GM23338 (cell line): ENCODE data around the gene ANKRD40CL.

Experiments
- EZH2 ChIP-seq: fragments of 200-600 bp; sonication (generic); IDR thresholded peaks from one replicate; pipeline ENCODE4 v1.8.0; 2017; ENCODE audit warnings: antibody characterized with exemption, mild to moderate bottlenecking, low read depth; ENCODE audit not compliant: unreplicated experiment
- EZH2phosphoT487 ChIP-seq: fragments of 200-600 bp; sonication (generic); IDR thresholded peaks from one replicate; pipeline ENCODE4 v1.8.1; 2018; ENCODE audit warnings: antibody characterized with exemption; ENCODE audit not compliant: unreplicated experiment
- STAT1 ChIP-seq: IDR thresholded peaks from one replicate; pipeline ENCODE4 v1.6.1; 2016; ENCODE audit warnings: antibody characterized with exemption; ENCODE audit not compliant: unreplicated experiment
- TF ChIP-seq, protein P1 (sequence below), 2 experiments: fragments of 200-600 bp in 1 of 2; sonication (generic) in 1 of 2; conservative IDR thresholded peaks; 2 replicates each; pipeline versions ENCODE4 v1.5.1 to v1.6.1; 2016 to 2017; ENCODE audit warnings: antibody characterized with exemption in 2 of 2, low read depth in 2 of 2, mild to moderate bottlenecking in 2 of 2, moderate library complexity in 1 of 2

DNA sequence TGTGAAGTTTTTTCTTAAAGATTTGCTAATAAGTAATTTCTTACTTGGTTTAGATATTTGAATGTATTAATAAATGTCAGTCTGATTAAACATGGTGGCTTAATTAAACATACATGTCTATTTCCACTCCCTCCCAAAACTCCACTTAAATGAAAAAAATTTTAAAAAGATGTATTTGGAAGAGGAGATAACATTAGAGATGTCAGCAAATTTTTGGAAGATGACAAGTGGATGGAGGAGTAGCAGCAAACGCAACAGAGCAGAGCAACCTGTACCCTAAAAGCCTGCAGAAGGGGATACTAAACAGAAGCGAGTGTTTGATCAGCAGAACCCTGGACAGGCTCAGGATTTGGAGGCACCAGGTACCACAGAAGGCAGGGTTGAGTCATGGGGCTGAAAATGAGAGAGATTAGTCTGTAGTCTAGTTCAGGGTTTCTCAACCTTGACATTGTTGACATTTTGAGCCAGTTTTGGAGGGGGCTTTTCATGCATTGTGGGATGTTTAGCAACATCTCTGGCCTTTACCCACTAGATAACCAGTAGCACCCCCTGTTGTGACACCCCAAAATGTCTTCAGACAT is 30.1 kb downstream of the ANKRD40CL start:
- TF ChIP-seq, protein P1, sequence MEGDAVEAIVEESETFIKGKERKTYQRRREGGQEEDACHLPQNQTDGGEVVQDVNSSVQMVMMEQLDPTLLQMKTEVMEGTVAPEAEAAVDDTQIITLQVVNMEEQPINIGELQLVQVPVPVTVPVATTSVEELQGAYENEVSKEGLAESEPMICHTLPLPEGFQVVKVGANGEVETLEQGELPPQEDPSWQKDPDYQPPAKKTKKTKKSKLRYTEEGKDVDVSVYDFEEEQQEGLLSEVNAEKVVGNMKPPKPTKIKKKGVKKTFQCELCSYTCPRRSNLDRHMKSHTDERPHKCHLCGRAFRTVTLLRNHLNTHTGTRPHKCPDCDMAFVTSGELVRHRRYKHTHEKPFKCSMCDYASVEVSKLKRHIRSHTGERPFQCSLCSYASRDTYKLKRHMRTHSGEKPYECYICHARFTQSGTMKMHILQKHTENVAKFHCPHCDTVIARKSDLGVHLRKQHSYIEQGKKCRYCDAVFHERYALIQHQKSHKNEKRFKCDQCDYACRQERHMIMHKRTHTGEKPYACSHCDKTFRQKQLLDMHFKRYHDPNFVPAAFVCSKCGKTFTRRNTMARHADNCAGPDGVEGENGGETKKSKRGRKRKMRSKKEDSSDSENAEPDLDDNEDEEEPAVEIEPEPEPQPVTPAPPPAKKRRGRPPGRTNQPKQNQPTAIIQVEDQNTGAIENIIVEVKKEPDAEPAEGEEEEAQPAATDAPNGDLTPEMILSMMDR (conservative IDR thresholded peaks at IDR 0.05; ENCODE audit: low read depth in 2 of 2) = no peak
- no peak for TF ChIP-seq EZH2
- no peak for TF ChIP-seq EZH2phosphoT487
- TF ChIP-seq STAT1 = no peak
